ENCODE data around the gene DNAJC8.

The DNAJC8 gene

DNA sequence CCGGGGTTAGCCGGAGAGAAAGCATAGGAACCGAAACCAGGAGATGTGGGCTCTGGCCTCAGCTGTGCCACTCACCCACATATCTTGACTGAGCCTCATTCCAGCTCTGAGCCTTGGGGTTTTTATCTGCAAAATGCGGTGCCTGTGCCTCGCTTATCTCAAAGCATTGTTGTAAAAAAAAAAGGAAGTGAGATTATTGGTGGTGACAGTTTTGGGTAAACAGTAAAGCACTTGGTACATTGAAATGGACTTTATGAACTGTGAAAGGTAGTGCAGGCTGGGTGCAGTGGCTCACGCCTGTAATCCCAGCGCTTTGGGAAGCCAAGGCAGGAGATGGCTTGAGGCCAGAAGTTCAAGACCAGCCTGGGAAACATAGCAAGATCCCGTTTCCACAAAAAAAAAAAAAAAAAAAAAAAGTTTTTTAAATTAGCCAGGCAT is 60.1 kb downstream of the DNAJC8 start:
- DNase-seq (ENCODE audit: low read depth, low spot score), result no peak

DNA sequence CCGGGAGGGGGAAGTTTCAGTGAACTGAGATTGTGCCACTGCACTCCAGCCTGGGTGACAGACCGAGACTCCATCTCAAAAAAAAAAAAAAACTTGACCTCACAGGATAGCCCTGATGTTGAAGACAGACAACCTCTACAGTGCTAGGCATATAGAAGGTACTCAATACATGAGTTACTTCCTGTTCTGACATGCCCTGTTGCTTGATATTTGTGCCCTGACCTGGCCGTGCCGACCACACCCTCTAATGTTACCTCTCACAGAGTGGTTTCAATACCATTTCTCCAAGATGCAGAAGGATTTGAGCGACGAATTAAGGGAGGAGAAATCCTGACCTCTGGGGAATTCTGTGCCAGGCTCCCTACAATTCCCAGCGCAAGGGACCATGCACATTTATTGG is 61.6 kb downstream of the DNAJC8 start:
- no peak for DNase-seq (ENCODE audit: low read depth, low spot score)

DNA sequence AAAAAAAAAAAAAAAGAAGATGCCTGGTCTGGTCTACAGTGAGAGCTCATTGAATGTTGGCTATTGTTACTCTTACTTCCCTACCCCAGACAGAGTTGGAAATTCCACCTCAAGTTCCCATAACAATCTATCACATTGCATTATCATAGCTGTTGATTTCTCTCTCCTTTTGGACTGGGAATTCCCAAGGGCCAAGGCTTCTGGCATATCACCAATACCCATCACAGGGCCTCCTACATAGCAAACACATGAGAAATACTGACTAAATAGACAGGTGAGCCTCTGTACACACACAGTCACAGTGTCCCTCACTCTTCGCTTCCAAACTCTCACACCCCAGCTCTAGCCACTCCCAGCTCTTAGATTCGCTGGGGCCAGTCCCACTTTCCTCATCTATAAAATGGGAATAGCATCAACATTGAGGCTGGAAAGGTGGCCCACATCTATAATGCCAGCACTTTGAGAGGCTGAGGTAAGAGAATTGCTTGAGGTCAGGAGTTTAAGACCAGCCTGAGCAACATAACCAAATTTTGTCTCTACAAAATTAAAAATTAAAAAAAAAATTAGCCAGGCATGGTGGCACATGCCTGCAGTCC is 62.7 kb downstream of the DNAJC8 start:
- no peak for DNase-seq (ENCODE audit: low read depth, low spot score)

DNA sequence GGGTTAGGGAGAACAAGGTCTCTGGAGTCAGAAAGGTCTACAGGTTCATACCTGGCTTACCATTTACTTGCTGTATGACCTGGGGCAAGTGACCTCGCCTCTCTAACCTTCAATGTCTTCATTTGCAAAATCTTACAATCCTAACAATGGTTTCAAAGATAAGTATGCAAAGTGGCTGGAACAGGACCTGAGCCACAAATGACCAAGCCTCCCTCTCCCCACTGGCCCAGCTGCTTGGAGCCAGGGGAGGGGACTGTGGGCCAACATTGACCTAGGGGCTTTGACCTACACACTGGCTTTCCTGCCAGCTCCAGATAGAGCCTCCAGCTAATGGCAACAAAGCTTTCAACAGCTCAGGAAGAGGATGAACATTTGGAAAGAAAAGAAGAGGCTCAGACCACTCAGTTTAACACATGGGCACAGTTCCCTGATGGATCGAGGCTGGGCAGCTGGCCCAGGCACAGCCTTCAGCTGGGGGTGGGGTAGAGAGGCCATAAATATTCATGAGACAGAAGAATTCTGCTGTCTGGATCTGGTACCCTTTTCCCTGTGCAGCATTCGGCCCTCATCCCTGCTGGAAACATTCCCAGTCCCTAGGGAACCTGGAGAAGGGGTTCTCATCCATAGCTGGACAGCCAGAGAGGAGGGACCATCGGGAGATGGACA is 69.2 kb downstream of the DNAJC8 start:
- no peak for DNase-seq (ENCODE audit: low read depth, low spot score)

DNA sequence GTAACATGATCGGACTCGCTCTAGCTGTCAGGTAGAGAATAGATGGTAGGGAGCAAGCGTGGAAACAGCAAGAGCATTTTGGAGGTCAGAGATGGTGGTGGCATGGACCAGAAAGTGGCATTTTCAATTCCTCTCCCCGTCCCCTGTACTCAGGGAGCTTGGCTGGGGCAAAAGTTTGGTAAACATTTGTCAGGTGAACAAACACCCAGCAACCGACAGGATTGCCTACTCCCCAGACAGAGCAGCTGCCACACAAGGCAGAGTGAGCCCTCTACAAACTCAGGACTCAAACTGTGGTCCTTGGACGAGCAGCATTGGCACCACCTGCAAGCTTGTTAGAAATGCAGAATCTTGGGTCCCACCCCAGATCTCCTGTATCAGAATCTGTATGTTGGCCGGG is 70.7 kb downstream of the DNAJC8 start:
- no peak for DNase-seq (ENCODE audit: low read depth, low spot score)

DNA sequence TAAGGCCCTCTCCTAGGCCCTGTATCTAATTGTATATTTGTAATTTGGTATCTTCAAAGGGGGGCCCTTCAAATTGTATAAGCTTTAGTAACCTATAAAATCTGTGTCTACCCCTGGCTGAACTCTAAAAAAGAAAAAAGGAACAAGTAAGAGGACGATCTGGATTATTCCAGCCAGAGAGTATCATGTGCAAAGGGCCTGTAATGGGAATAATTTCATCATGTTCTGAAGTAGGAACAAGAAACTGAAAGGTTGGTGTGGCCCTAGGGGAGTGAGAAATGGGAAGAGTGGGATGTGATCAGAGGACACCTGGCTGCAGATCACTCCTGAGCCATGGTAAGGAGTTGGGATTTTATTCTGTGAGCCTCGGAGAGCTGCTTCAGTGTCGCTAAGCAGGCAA is 71.1 kb downstream of the DNAJC8 start:
- DNase-seq (ENCODE audit: low read depth, low spot score), result no peak

DNA sequence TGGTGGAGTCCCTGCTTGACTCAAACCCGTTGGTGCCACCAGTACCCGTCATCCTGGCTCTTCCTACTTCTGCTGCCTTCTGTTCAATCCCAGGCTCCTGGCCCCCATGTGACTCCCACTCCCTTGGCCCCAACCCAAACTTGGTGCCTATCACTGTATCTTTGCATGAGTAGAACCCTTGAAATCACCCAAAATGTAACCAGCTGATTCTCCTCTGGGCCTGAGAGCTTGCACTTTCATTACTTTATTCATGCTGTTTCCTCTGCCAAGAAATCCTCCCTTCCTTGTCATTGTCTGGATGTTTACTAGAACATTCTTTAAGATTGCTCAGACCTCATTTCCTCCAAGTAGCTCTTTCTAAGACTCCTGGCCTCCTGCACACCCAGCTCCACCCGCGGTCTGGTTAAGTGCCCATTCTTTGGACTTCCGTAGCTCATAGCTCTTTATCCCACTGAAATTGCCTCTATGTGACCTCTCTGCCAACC is 72.0 kb downstream of the DNAJC8 start:
- no peak for DNase-seq (ENCODE audit: low read depth, low spot score)

DNA sequence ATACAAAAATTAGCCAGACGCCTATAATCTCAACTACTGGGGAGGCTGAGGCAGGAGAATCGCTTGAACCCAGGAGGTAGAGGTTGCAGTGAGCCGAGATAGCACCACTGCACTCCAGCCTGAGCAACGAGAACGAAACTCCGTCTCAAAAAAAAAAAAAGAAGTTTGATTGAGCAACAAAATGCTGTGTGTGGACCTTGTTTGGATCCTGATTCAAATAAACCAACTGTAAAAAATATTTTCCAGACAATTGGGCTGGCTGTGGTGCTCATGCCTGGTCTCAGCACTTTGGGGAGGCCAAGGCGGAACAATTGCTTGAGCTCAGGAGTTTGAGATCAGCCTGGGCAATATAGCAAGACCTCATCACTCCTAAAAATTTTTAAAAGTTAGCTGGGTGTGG is 73.1 kb downstream of the DNAJC8 start:
- no peak for DNase-seq (ENCODE audit: low read depth, low spot score)

DNA sequence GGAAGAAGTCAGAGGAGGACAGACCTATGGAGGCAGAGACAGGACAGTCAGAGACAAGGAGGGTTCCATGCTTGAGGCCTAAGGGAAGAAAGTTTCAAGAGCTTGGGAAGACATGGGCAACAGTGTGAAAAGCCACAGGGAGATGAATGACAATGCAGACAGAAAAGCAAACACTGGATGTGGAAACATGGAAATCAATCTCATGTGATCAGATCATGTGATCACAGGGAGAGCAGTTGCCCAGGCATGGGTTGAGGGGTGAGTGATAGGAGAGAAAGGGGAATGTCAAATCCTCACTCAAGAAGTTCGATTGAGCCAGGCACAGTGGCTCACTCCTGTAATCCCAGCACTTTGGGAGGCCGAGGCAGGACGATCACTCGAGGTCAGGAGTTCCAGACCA is 73.6 kb downstream of the DNAJC8 start:
- DNase-seq (ENCODE audit: low read depth, low spot score), result no peak

DNA sequence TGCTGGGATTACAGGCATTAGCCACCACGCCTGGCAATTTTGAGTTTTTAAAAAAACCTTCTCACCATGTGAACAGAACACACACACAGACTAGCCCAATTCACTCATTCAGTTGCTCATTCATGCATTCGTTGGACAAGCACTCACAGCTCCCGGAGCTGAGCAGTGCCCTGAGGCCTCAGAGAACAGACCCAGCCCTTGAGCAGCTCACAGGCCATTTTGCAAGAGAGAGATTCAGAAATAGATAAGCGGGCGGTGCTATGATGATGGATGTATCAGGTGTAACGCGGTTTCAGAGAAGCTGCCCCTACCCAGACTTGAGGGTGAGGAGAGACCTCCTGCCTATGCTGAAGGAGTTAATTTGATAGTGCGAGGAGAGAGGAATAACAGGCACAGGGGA is 74.9 kb downstream of the DNAJC8 start:
- no peak for DNase-seq (ENCODE audit: low read depth, low spot score)

DNA sequence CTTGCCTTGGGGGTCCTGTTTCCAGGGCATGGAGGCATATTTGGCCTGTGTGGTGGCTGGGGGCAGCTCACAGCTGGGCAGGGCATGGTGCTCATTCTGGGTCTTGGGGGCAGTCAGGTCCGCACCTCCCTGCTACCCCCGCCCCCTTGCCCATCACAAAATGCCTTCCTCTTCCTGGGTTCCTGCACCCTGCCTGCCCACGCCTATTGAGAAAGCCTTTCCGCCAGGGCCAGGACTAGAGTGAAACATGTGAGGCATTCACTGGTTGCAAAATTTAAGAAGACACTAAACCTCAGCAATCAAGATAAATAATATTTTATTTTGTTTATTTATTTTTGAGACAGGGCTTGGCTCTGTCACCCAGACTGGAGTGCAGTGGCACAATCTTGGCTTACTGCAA is 76.0 kb downstream of the DNAJC8 start:
- no peak for DNase-seq (ENCODE audit: low read depth, low spot score)

DNA sequence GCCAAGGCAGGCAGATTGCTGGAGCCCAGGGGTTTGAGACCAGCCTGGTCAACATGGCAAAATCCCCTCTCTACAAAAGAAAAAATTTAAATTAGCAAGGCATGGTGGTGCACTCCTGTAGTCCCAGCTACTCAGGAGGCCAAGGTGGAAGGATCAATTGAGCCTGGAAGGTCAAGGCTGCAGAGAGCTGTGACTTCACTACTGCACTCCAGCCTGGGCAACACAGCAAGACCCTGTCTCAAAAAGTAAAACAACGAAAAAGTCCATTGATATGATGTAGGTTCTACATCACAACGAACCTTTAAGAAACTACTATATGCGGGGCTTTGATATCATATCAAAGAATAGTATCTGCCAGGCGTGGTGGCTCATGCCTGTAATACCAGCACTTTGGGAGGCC is 77.2 kb downstream of the DNAJC8 start:
- DNase-seq (ENCODE audit: low read depth, low spot score), result no peak

DNA sequence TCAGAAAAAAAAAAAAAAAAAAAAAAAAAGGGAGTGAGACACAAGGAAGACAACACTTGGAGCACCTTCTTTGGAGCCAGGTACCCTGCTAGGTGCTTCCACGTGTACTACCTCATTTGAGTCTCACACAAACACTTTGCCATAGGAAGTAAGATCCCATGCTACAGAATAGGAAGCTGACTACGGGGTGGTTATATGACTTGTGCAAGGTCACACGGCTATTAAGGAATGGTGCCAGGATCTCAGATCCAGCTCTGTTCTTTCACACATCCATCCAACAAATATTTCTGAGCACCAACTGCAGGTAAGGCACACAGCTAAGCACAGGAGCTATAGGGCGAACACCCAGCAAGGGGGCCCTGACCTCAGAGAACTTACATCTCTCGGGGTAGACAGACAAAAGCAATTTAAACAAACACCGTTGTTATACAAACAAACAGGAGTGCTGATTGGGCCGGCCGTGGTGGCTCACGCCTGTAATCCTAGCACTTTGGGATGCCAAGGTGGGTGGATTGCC is 78.7 kb downstream of the DNAJC8 start:
- no peak for DNase-seq (ENCODE audit: low read depth, low spot score)
